ENCODE results near the gene NSFL1C.

NSFL1C gene

DNA sequence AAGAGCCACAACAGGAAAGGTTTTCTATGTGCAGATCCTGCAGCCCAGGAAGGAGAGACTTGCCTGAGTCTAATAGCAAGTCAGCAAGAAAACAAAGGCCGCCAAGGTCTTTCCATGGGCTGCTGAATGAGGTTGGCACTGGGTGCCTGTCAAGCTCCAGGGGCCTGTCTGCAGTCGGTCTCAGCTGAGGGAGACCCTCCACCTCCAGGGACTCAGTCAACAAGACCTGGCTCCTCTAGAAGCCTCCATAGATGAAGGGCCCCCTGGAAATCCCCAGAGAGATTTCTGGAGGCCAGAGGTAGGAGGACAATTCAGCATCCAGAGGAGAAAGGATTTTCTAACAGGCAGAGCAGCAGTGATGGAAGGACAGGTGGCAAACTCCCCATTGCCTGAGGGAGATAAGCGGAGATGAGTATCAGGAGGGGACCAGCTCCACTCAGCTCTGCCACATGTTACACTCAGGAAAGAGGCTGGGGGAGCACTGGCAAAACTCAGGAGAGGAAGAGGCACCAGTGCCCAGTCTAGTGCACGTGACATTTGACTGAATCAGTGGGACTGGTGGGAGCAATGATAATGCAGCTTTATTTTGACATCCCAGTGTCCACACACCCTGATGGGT is 40.3 kb downstream of the NSFL1C start:
- Histone ChIP-seq H3K4me3 (ENCODE audit: insufficient read depth, low read length, poor library complexity, severe bottlenecking) (no peak overlapping the region), H4K20me1 (ENCODE audit: low read depth, low read length) (no peaks in the 10 kb centered on the region), H3K36me3 (ENCODE audit: low read length) (no peaks in the 10 kb centered on the region), H3K9ac (ENCODE audit: low read length) (no peak overlapping the region), H3K27ac (ENCODE audit: low read depth, low read length) (no peak overlapping the region), H3K9me3 (ENCODE audit: insufficient read depth, low read length) (peaks cover under 1% of the 10 kb centered on the region; the same call in 1 of the 2 replicates), H3F3A (ENCODE audit: insufficient read depth) (no peaks in the 10 kb centered on the region), H2AFZ (ENCODE audit: low read depth, low read length, severe bottlenecking) (no peak overlapping the region), H3K4me2 (ENCODE audit: low read depth, low read length, poor library complexity, severe bottlenecking) (no peak overlapping the region), H3K27me3 (ENCODE audit: low read length) (no peaks in the 10 kb centered on the region), H3K79me2 (ENCODE audit: insufficient read depth, low read length) (no peaks in the 10 kb centered on the region), H3K9me2 (replicated peaks; ENCODE audit: insufficient read depth, low read length) (no peaks in the 10 kb centered on the region)
- TF ChIP-seq EZH2phosphoT487 (conservative IDR thresholded peaks at IDR 0.05; ENCODE audit: low read length): no peak
- TF ChIP-seq, protein P1, sequence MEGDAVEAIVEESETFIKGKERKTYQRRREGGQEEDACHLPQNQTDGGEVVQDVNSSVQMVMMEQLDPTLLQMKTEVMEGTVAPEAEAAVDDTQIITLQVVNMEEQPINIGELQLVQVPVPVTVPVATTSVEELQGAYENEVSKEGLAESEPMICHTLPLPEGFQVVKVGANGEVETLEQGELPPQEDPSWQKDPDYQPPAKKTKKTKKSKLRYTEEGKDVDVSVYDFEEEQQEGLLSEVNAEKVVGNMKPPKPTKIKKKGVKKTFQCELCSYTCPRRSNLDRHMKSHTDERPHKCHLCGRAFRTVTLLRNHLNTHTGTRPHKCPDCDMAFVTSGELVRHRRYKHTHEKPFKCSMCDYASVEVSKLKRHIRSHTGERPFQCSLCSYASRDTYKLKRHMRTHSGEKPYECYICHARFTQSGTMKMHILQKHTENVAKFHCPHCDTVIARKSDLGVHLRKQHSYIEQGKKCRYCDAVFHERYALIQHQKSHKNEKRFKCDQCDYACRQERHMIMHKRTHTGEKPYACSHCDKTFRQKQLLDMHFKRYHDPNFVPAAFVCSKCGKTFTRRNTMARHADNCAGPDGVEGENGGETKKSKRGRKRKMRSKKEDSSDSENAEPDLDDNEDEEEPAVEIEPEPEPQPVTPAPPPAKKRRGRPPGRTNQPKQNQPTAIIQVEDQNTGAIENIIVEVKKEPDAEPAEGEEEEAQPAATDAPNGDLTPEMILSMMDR (IDR thresholded peaks at IDR 0.05; ENCODE audit: insufficient read depth, low read length, poor library complexity, severe bottlenecking): no peak

DNA sequence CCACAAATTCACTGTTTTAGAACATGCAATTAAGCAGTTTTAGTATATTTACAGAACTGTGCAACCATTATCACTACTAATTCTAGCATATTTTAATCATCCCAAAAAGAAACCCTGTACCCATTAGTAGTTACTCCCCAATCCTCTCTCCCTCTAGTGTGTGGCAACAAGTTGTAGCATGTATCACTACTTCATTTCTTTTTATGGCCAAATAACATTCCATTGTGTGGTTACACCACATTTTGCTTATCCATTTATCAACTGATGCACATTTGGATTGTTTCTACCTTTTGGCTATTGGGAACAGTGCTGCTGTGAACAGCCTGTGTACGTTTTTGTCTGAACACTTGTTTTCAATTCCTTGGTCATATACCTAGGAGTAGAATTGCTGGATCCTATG is 42.3 kb downstream of the NSFL1C start:
- Histone ChIP-seq H3K9me2 (replicated peaks; ENCODE audit: insufficient read depth, low read length) (no peaks in the 10 kb centered on the region), H3K4me2 (ENCODE audit: low read depth, low read length, poor library complexity, severe bottlenecking) (no peak overlapping the region), H3K27me3 (ENCODE audit: low read length) (no peaks in the 10 kb centered on the region)

DNA sequence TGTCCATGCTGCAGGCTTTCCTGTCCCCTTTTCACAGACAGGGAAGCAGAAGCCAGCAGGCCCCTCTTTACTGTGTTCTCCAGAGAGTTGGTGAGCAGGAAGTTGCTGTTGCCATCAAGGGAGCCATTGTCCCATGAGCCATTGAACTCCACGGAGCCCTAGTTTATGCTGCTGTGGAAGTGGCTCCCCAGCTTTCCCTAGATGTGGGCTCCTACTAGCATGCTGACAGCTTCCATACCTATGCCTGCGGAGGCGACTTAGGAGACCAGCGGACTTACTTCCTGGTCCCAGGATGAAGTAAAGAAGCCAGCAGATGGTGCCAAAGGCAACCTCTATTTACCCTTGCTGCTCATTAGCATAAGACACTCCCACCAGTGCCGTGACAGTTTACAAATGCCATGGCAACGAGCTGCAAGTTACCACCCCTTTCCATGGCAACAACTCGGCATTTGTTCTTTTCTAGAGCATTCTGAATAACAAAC is 43.0 kb downstream of the NSFL1C start:
- Histone ChIP-seq H2AFZ (ENCODE audit: low read depth, low read length, severe bottlenecking) (peak overlapping the region; percentile 5), H3K9me2 (replicated peaks; ENCODE audit: insufficient read depth, low read length) (no peaks in the 10 kb centered on the region), H3K9me3 (ENCODE audit: insufficient read depth, low read length) (peaks cover 9% of the 10 kb centered on the region; the same call in 1 of the 2 replicates), H3K27ac (ENCODE audit: low read depth, low read length) (no peak overlapping the region), H3F3A (ENCODE audit: insufficient read depth) (no peaks in the 10 kb centered on the region), H3K4me2 (ENCODE audit: low read depth, low read length, poor library complexity, severe bottlenecking) (no peak overlapping the region), H3K79me2 (ENCODE audit: insufficient read depth, low read length) (no peaks in the 10 kb centered on the region), H3K36me3 (ENCODE audit: low read length) (no peaks in the 10 kb centered on the region), H3K27me3 (ENCODE audit: low read length) (no peaks in the 10 kb centered on the region), H4K20me1 (ENCODE audit: low read depth, low read length) (no peaks in the 10 kb centered on the region), H3K4me3 (ENCODE audit: insufficient read depth, low read length, poor library complexity, severe bottlenecking) (no peak overlapping the region), H3K9ac (ENCODE audit: low read length) (no peak overlapping the region)
- no peak for TF ChIP-seq EZH2phosphoT487 (conservative IDR thresholded peaks at IDR 0.05; ENCODE audit: low read length)
- TF ChIP-seq, protein P1 (IDR thresholded peaks at IDR 0.05; ENCODE audit: insufficient read depth, low read length, poor library complexity, severe bottlenecking): no peak

More for the DNA sequence above, 42.3 kb downstream of the NSFL1C start:
- Histone ChIP-seq H3K79me2 (ENCODE audit: insufficient read depth, low read length) (no peaks in the 10 kb centered on the region), H3K4me3 (ENCODE audit: insufficient read depth, low read length, poor library complexity, severe bottlenecking) (no peak overlapping the region), H3K9me3 (ENCODE audit: insufficient read depth, low read length) (peaks cover 9% of the 10 kb centered on the region; the same call in 1 of the 2 replicates), H3K27ac (ENCODE audit: low read depth, low read length) (no peak overlapping the region), H3F3A (ENCODE audit: insufficient read depth) (no peaks in the 10 kb centered on the region), H3K36me3 (ENCODE audit: low read length) (no peaks in the 10 kb centered on the region), H4K20me1 (ENCODE audit: low read depth, low read length) (no peaks in the 10 kb centered on the region), H2AFZ (ENCODE audit: low read depth, low read length, severe bottlenecking) (no peak overlapping the region), H3K9ac (ENCODE audit: low read length) (no peak overlapping the region)
- TF ChIP-seq, protein P1 (IDR thresholded peaks at IDR 0.05; ENCODE audit: insufficient read depth, low read length, poor library complexity, severe bottlenecking): no peak
- TF ChIP-seq EZH2phosphoT487 (conservative IDR thresholded peaks at IDR 0.05; ENCODE audit: low read length): no peak

Data from SU-DHL-6 (cell line).